ENCODE results near the gene PRIM2.
"Not testable (repeated sequence)": the region's sequence is repeated elsewhere in the genome, so short reads cannot be mapped to it uniquely, and the experiment has no call there.

PRIM2 gene

GRCh38 chr6:57658526-57658925 is 341.1 kb downstream of the PRIM2 start:
- DNase-seq: not testable (repeated sequence)

GRCh38 chr6:57659794-57660193 is 342.4 kb downstream of the PRIM2 start:
- DNase-seq: not testable (repeated sequence)

- not testable (repeated sequence) for DNase-seq
Observed at GRCh38 chr6:57660940-57661339, 343.5 kb downstream of the PRIM2 start.

- DNase-seq: not testable (repeated sequence)
Observed at GRCh38 chr6:57668108-57668507, 350.7 kb downstream of the PRIM2 start.

DNA sequence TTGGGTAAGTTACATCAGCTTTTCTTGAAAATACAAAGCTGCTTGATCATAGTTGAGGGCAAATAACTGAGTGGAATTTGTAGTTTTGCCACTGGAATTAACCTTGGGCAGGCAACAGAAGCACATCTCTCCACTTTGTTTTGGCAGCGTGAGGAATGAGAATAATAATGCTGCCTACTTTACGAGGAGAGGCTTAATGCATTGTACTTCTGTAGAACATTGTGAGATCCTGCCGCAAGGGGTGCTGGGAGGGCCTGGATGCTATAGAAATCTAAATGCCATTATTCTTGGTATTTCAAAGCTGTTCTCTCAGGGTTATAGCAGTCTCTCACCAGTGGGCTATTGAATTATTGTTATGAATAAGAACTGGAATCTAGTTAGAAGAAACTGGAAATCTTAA is 353.8 kb downstream of the PRIM2 start:
- DNase-seq: not testable (repeated sequence)

GRCh38 chr6:57671937-57672627 is 354.7 kb downstream of the PRIM2 start:
- not testable (repeated sequence) for DNase-seq

- DNase-seq: not testable (repeated sequence)
Observed at GRCh38 chr6:57673281-57673680, 355.9 kb downstream of the PRIM2 start.

DNA sequence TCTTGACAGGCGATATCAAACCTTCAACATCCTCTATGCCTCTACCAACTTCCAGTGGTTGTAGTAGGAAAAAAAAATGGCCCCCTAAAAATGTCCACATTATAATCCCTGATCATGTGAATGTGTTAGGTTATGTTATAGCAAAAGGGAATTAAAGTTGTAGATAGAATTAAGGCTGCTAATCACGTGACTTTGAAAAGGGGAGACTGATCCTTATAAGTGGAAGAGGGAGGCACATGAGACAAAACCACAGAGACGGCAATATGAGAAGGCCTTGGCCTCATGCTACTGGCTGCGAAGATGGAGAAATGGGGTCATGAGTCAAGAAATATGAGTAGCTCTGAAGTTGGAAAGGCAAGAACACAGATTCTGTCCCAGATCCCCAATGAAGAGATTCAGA is 358.0 kb downstream of the PRIM2 start:
- DNase-seq: not testable (repeated sequence)

DNA sequence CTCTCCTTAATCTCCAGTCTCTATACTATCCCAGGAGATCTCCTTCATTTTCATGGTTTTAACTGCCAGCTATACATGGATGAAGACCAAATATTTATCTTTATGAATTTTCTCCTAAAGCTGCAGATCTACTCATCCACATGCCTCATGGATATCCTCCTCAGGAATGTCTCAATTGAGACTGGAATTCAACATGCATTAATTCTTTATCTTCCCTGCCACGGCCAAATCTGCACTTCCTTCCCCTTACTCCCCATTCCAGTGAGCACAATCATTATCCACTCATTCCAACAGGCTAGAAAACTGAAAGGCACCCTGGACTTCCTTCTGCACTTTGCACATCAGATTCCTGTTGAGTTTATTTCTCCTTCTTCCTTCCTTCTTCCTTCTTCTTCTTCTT is 379.0 kb downstream of the PRIM2 start:
- not testable (repeated sequence) for DNase-seq
